GM12873 (cell line): ENCODE data around the gene CNTNAP2.

Source experiments
- TF ChIP-seq, protein P1 (sequence below): IDR thresholded peaks from 2 replicates; pipeline ENCODE4 v1.5.1; 2012; ENCODE audit warnings: low read depth, mild to moderate bottlenecking, moderate library complexity, low read length, control low read depth; ENCODE audit not compliant: insufficient read depth; ENCODE audit errors: missing control alignments

Gene CNTNAP2

DNA sequence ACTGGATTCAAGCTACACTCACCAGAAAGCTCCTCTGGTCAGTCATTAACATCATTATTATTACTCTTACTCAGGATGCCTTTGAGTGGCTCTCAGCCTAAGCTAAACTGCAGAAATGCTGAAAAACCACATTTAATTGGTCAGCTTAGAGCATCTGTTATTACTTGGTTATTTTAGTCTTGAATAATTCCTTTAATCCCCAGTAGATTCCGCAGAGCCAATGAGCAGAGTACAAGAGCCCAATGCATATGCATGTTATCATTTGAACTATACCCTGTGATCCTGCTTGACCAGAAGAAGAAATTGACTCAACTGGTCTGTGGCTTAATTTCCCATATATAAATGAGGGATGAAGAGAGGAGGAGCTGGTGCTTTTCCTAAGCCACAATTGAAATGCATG is 2056.3 kb downstream of the CNTNAP2 start:
- TF ChIP-seq, protein P1, sequence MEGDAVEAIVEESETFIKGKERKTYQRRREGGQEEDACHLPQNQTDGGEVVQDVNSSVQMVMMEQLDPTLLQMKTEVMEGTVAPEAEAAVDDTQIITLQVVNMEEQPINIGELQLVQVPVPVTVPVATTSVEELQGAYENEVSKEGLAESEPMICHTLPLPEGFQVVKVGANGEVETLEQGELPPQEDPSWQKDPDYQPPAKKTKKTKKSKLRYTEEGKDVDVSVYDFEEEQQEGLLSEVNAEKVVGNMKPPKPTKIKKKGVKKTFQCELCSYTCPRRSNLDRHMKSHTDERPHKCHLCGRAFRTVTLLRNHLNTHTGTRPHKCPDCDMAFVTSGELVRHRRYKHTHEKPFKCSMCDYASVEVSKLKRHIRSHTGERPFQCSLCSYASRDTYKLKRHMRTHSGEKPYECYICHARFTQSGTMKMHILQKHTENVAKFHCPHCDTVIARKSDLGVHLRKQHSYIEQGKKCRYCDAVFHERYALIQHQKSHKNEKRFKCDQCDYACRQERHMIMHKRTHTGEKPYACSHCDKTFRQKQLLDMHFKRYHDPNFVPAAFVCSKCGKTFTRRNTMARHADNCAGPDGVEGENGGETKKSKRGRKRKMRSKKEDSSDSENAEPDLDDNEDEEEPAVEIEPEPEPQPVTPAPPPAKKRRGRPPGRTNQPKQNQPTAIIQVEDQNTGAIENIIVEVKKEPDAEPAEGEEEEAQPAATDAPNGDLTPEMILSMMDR, result no peak

DNA sequence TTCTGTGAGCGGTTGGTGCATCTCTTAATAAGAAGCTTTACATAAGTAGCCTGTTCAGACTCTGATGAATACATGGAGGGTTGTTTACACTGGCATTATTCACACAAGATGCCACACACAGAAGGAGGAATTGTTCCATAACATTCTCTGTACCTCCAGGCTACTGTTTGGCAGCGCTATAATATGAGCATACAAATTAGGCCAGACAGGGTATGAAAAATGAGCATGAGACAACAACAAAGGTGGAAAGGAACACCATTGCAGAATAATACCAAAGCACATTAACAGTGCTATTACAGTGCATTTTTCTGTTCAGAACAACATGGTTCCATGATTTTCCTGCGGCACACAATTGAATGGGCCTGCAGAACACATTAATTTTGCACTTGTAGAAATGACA is 2056.8 kb downstream of the CNTNAP2 start:
- TF ChIP-seq, protein P1, result no peak

DNA sequence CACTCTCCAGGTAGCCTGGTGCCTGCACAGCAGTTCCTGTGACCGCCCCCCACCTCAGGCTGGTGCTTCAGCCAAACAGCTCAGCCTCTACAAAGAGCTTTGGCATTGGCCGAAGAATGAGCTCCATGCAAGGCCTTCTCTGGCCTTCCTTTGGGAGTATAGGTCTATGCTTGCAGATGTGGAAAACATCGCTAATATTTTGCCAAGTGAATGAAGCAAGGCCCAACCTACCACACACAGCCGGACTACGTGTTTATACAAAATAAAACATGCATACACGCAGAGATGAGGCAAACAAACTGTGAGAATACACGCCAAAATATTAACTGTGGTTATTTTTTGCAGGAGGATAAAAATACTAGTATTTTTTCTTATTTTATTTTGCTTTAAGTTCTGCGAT is 2057.8 kb downstream of the CNTNAP2 start:
- TF ChIP-seq, protein P1, result no peak

DNA sequence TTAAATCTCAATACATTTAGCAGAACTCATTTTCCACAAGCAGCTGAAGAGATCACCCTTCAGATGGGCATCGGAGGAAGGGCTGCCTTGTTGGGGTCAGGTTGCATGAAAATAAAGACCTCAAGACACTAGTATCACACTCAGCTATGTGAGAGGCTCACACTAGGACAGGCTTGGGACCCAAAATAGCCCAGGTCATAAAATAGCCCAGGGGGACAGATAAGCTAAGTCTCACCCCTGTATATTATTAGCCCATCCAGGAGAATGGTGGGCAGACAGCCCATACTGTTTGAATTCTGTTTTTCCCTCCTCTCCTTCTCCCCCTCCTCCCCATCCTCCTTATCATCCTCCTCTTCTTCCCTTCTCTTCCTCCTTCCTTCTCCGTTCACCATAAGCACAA is 2058.9 kb downstream of the CNTNAP2 start:
- TF ChIP-seq, protein P1, result no peak

DNA sequence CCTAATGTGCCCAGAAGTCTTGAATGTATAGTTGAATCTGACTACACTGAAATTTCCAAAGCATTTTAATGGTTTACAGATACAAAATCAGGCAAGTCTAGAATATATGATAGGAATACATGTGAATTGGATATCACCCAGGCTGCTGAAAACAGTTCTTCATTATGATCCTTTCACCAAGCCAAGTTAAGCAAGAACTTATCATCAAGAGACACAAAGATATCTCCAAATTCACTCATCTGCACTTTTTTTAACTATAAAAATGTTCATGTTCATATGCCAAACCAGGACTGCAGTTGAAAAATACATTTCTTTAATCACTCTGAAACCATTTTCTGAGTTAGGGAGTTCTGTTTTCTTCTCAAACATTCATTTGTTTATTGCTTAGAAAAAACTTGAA is 2061.4 kb downstream of the CNTNAP2 start:
- TF ChIP-seq, protein P1, result no peak

DNA sequence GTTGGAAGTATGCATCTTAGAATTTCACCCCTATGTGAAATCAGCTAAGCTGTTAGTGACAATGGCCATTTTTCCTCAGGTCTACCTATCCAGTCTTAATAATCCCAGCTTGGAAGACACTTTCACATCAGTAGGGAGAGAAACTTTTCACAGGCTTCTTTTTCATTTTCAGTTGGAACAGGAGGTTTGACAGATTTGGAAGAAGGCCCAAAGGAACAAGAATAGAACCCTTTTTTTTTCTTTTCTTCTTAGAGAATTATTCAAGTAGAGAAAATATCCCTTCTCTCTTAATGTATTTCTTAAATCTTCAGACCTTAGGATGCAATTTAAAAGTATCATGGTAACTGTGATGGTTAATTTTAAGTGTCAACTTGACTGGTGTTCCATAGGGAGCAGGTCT is 2063.5 kb downstream of the CNTNAP2 start:
- TF ChIP-seq, protein P1, result no peak

DNA sequence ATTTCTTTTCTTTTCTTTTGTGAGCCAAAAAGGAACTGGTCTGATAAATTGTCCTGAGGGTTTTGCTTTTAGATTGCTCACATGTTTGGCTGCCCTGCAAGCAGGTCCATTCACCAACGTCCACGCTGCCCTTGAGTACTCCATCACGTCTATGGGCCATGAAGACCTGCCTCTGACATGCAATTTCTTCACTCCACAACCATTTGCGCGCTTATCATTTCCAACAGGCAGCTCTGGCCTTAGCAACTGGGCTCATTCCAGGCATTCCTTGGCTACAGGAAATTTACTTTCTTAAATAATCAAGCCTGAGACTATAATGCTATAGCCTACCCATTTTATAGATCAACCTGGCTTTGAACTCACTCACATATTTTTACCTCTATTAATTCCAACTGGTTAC is 2065.7 kb downstream of the CNTNAP2 start:
- TF ChIP-seq, protein P1, result no peak
